ENCODE results near the gene ABHD12.

Gene ABHD12

GRCh38 chr20:25346349-25346748 lies 44.3 kb downstream of the ABHD12 start:
- no peaks in the 10 kb centered on the region for H3K27me3 ChIP-seq (ENCODE audit: control insufficient read depth in 3 of 3, insufficient read depth in 3 of 3, low read depth in 1 of 3, low read length in 3 of 3)
- H3K23ac ChIP-seq (ENCODE audit: low read depth, low read length, poor library complexity) = no peak overlapping the region
- no peaks in the 10 kb centered on the region for H3K79me1 ChIP-seq (ENCODE audit: low read depth, low read length)
- H3K9me3 ChIP-seq (replicated peaks in 1 of 2; ENCODE audit: control insufficient read depth in 2 of 2, insufficient read depth in 1 of 2, low read depth in 1 of 2, low read length in 2 of 2) = no peaks in the 10 kb centered on the region
- H3K36me3 ChIP-seq (replicated peaks in 1 of 2; ENCODE audit: control insufficient read depth in 2 of 2, insufficient read depth in 2 of 2, low read length in 2 of 2) = no peaks in the 10 kb centered on the region
- H2AK5ac ChIP-seq (ENCODE audit: low read depth, low read length) = no peak overlapping the region
- H4K91ac ChIP-seq (ENCODE audit: low read depth, low read length, poor library complexity) = no peak overlapping the region
- no peak overlapping the region for H2BK12ac ChIP-seq (ENCODE audit: low read length)
- H2BK15ac ChIP-seq (ENCODE audit: low read length) = no peak overlapping the region
- H4K8ac ChIP-seq (ENCODE audit: low read depth, low read length) = no peak overlapping the region
- WGBS, 2 donors (ENCODE audit: extremely low coverage in 2 of 2, insufficient read length in 2 of 2, insufficient replicate concordance in 1 of 2) = no CpG with 5 or more reads among the region's 6 CpGs
- no peak overlapping the region for H3K14ac ChIP-seq (ENCODE audit: low read length)
- no peak overlapping the region for H3K4me2 ChIP-seq (ENCODE audit: insufficient read depth, low read length, poor library complexity, severe bottlenecking)
- no peak overlapping the region for H2BK120ac ChIP-seq (ENCODE audit: low read depth, low read length)
- no peaks in the 10 kb centered on the region for H3K4me1 ChIP-seq (ENCODE audit: control insufficient read depth in 2 of 2, insufficient read depth in 1 of 2, low read depth in 1 of 2, low read length in 2 of 2)
- no peak overlapping the region for H3K27ac ChIP-seq (replicated peaks; ENCODE audit: low read length)
- H3K4me3 ChIP-seq (ENCODE audit: low read length in 2 of 2) = no peak overlapping the region
- no peak overlapping the region for H3K9ac ChIP-seq (ENCODE audit: low read depth, low read length, poor library complexity)
- H2BK5ac ChIP-seq (ENCODE audit: low read length) = no peak overlapping the region
- no peak overlapping the region for H3K4ac ChIP-seq (ENCODE audit: low read length)
- no peak overlapping the region for H3K18ac ChIP-seq (ENCODE audit: low read length)
- no peak for DNase-seq (ENCODE audit: low spot score)
- no peak overlapping the region for H2AFZ ChIP-seq (ENCODE audit: low read length)

GRCh38 chr20:25345721-25346120 lies 44.9 kb downstream of the ABHD12 start:
- Histone ChIP-seq H3K18ac (ENCODE audit: low read length) (no peak overlapping the region), H3K4ac (ENCODE audit: low read length) (no peak overlapping the region), H3K79me1 (ENCODE audit: low read depth, low read length) (peaks cover 2% of the 10 kb centered on the region), H2BK15ac (ENCODE audit: low read length) (no peak overlapping the region), H2BK120ac (ENCODE audit: low read depth, low read length) (no peak overlapping the region), H3K36me3 (replicated peaks in 1 of 2; ENCODE audit: control insufficient read depth in 2 of 2, insufficient read depth in 2 of 2, low read length in 2 of 2) (no peaks in the 10 kb centered on the region), H4K91ac (ENCODE audit: low read depth, low read length, poor library complexity) (no peak overlapping the region), H4K8ac (ENCODE audit: low read depth, low read length) (no peak overlapping the region), H2AFZ (ENCODE audit: low read length) (no peak overlapping the region), H3K4me3 (ENCODE audit: low read length in 2 of 2) (no peak overlapping the region), H3K14ac (ENCODE audit: low read length) (no peak overlapping the region), H3K4me1 (ENCODE audit: control insufficient read depth in 2 of 2, insufficient read depth in 1 of 2, low read depth in 1 of 2, low read length in 2 of 2) (no peaks in the 10 kb centered on the region), H3K9ac (ENCODE audit: low read depth, low read length, poor library complexity) (no peak overlapping the region), H3K23ac (ENCODE audit: low read depth, low read length, poor library complexity) (no peak overlapping the region), H2AK5ac (ENCODE audit: low read depth, low read length) (no peak overlapping the region), H3K4me2 (ENCODE audit: insufficient read depth, low read length, poor library complexity, severe bottlenecking) (no peak overlapping the region), H2BK12ac (ENCODE audit: low read length) (no peak overlapping the region), H3K27me3 (ENCODE audit: control insufficient read depth in 3 of 3, insufficient read depth in 3 of 3, low read depth in 1 of 3, low read length in 3 of 3) (no peaks in the 10 kb centered on the region), H3K27ac (replicated peaks; ENCODE audit: low read length) (no peak overlapping the region), H2BK5ac (ENCODE audit: low read length) (no peak overlapping the region), H3K9me3 (replicated peaks in 1 of 2; ENCODE audit: control insufficient read depth in 2 of 2, insufficient read depth in 1 of 2, low read depth in 1 of 2, low read length in 2 of 2) (no peaks in the 10 kb centered on the region)
- WGBS, 2 donors (ENCODE audit: extremely low coverage in 2 of 2, insufficient read length in 2 of 2, insufficient replicate concordance in 1 of 2) = no CpG with 5 or more reads among the region's 1 CpG
- no peak for DNase-seq (ENCODE audit: low spot score)

- H3K4me3 ChIP-seq (ENCODE audit: low read length in 2 of 2) = no peak overlapping the region
- H4K91ac ChIP-seq (ENCODE audit: low read depth, low read length, poor library complexity) = no peak overlapping the region
- H2AK5ac ChIP-seq (ENCODE audit: low read depth, low read length) = no peak overlapping the region
- no peak overlapping the region for H3K18ac ChIP-seq (ENCODE audit: low read length)
- no peak overlapping the region for H2BK120ac ChIP-seq (ENCODE audit: low read depth, low read length)
- no peaks in the 10 kb centered on the region for H3K36me3 ChIP-seq (replicated peaks in 1 of 2; ENCODE audit: control insufficient read depth in 2 of 2, insufficient read depth in 2 of 2, low read length in 2 of 2)
- no peak overlapping the region for H3K14ac ChIP-seq (ENCODE audit: low read length)
- H3K23ac ChIP-seq (ENCODE audit: low read depth, low read length, poor library complexity) = no peak overlapping the region
- H2AFZ ChIP-seq (ENCODE audit: low read length) = no peak overlapping the region
- H3K9me3 ChIP-seq (replicated peaks in 1 of 2; ENCODE audit: control insufficient read depth in 2 of 2, insufficient read depth in 1 of 2, low read depth in 1 of 2, low read length in 2 of 2) = no peaks in the 10 kb centered on the region
- H3K27ac ChIP-seq (replicated peaks; ENCODE audit: low read length) = no peak overlapping the region
- peaks cover 3% of the 10 kb centered on the region for H3K79me1 ChIP-seq (ENCODE audit: low read depth, low read length)
- H4K8ac ChIP-seq (ENCODE audit: low read depth, low read length) = no peak overlapping the region
- H2BK15ac ChIP-seq (ENCODE audit: low read length) = no peak overlapping the region
- peaks cover 0 to 4% of the 10 kb centered on the region in 2 donors for H3K4me1 ChIP-seq (ENCODE audit: control insufficient read depth in 2 of 2, insufficient read depth in 1 of 2, low read depth in 1 of 2, low read length in 2 of 2)
- no peak overlapping the region for H3K9ac ChIP-seq (ENCODE audit: low read depth, low read length, poor library complexity)
- WGBS, 2 donors (ENCODE audit: extremely low coverage in 2 of 2, insufficient read length in 2 of 2, insufficient replicate concordance in 1 of 2) = no CpG with 5 or more reads among the region's 3 CpGs
- H2BK12ac ChIP-seq (ENCODE audit: low read length) = no peak overlapping the region
- no peak for DNase-seq (ENCODE audit: low spot score)
- H3K27me3 ChIP-seq (ENCODE audit: control insufficient read depth in 3 of 3, insufficient read depth in 3 of 3, low read depth in 1 of 3, low read length in 3 of 3) = no peaks in the 10 kb centered on the region
- H3K4ac ChIP-seq (ENCODE audit: low read length) = no peak overlapping the region
- no peak overlapping the region for H2BK5ac ChIP-seq (ENCODE audit: low read length)
- no peak overlapping the region for H3K4me2 ChIP-seq (ENCODE audit: insufficient read depth, low read length, poor library complexity, severe bottlenecking)
Measured at GRCh38 chr20:25344634-25345033, 46.0 kb downstream of the ABHD12 start.

GRCh38 chr20:25341716-25342680 lies 48.6 kb downstream of the ABHD12 start:
- Histone ChIP-seq H4K8ac (ENCODE audit: low read depth, low read length) (no peak overlapping the region), H3K4me1 (ENCODE audit: control insufficient read depth in 2 of 2, insufficient read depth in 1 of 2, low read depth in 1 of 2, low read length in 2 of 2) (peaks cover 0 to 5% of the 10 kb centered on the region in 2 donors), H3K14ac (ENCODE audit: low read length) (no peak overlapping the region), H3K4ac (ENCODE audit: low read length) (no peak overlapping the region), H4K91ac (ENCODE audit: low read depth, low read length, poor library complexity) (no peak overlapping the region), H3K9ac (ENCODE audit: low read depth, low read length, poor library complexity) (no peak overlapping the region), H3K27ac (replicated peaks; ENCODE audit: low read length) (no peak overlapping the region), H3K4me3 (ENCODE audit: low read length in 2 of 2) (no peak overlapping the region), H3K9me3 (replicated peaks in 1 of 2; ENCODE audit: control insufficient read depth in 2 of 2, insufficient read depth in 1 of 2, low read depth in 1 of 2, low read length in 2 of 2) (no peaks in the 10 kb centered on the region), H3K18ac (ENCODE audit: low read length) (no peak overlapping the region), H2BK120ac (ENCODE audit: low read depth, low read length) (no peak overlapping the region), H2BK12ac (ENCODE audit: low read length) (no peak overlapping the region), H3K79me1 (ENCODE audit: low read depth, low read length) (peaks cover 5% of the 10 kb centered on the region), H2AK5ac (ENCODE audit: low read depth, low read length) (no peak overlapping the region), H2BK5ac (ENCODE audit: low read length) (no peak overlapping the region), H3K36me3 (replicated peaks in 1 of 2; ENCODE audit: control insufficient read depth in 2 of 2, insufficient read depth in 2 of 2, low read length in 2 of 2) (peaks cover 2 to 15% of the 10 kb centered on the region in 2 donors), H2BK15ac (ENCODE audit: low read length) (no peak overlapping the region), H3K27me3 (ENCODE audit: control insufficient read depth in 3 of 3, insufficient read depth in 3 of 3, low read depth in 1 of 3, low read length in 3 of 3) (no peaks in the 10 kb centered on the region), H3K23ac (ENCODE audit: low read depth, low read length, poor library complexity) (no peak overlapping the region), H2AFZ (ENCODE audit: low read length) (no peak overlapping the region), H3K4me2 (ENCODE audit: insufficient read depth, low read length, poor library complexity, severe bottlenecking) (no peak overlapping the region)
- DNase-seq (ENCODE audit: low spot score) = no peak
- WGBS, 2 donors (ENCODE audit: extremely low coverage in 2 of 2, insufficient read length in 2 of 2, insufficient replicate concordance in 1 of 2) = no CpG with 5 or more reads among the region's 9 CpGs
